ENCODE measurements around the gene F2R.

GRCh38 chr5:76715486-76715735, 515 bp upstream of the F2R start:
- TF ChIP-seq CTCF (IDR thresholded peaks at IDR 0.05) (no peak), POLR2A (IDR thresholded peaks at IDR 0.05) (no peak)
